Neural cell (in vitro differentiated cells): Measurements from ENCODE around the gene PARVB. TPM values are rescaled to one million over a fixed set of nuclear protein-coding genes. Genes with fewer than 3 reads are reported as not detected.

Source experiments
- H2AFZ ChIP-seq: fragments of 200-600, 300-800 bp; sonication (generic), shearing (Covaris generic); 2 replicates; pipeline ENCODE4 v1.6.0; 2014; ENCODE audit warnings: low read depth, mild to moderate bottlenecking, antibody characterized with exemption, low read length, moderate library complexity
- H3F3A ChIP-seq: fragments of 200-600 bp; shearing (Covaris generic); 2 replicates; pipeline ENCODE4 v1.6.1; 2016; ENCODE audit warnings: mild to moderate bottlenecking, moderate library complexity, mixed read lengths, antibody characterized with exemption, low read length; ENCODE audit not compliant: insufficient read depth, poor library complexity, severe bottlenecking
- H3K27ac ChIP-seq: fragments of 200-600, 300-800 bp; sonication (generic), shearing (Covaris generic); 2 replicates; pipeline ENCODE4 v1.5.1; 2014; ENCODE audit warnings: mild to moderate bottlenecking, low read length, moderate library complexity
- H3K27me3 ChIP-seq: fragments of 300-800, 200-600 bp; sonication (generic), shearing (Covaris generic); 2 replicates; pipeline ENCODE4 v1.6.0; 2014; ENCODE audit warnings: mild to moderate bottlenecking, low read depth, low read length, moderate library complexity; ENCODE audit not compliant: insufficient read depth
- H3K36me3 ChIP-seq: fragments of 300-800, 200-600 bp; sonication (generic), shearing (Covaris generic); 2 replicates; pipeline ENCODE4 v1.5.1; 2014; ENCODE audit warnings: mild to moderate bottlenecking, antibody characterized with exemption, low read length, moderate library complexity; ENCODE audit not compliant: insufficient read depth
- H3K4me2 ChIP-seq: fragments of 300-800, 200-600 bp; sonication (generic), shearing (Covaris generic); 2 replicates; pipeline ENCODE4 v1.6.0; 2014; ENCODE audit warnings: mild to moderate bottlenecking, low read length
- H3K4me3 ChIP-seq: fragments of 300-800, 200-600 bp; sonication (generic), shearing (Covaris generic); 2 replicates; pipeline ENCODE4 v1.5.1; 2014; ENCODE audit warnings: mild to moderate bottlenecking, low read length, moderate library complexity
- H3K79me2 ChIP-seq: fragments of 200-600 bp; shearing (Covaris generic); replicated peaks from 2 replicates; pipeline ENCODE4 v1.6.0; 2014; ENCODE audit warnings: mild to moderate bottlenecking, low read length, moderate library complexity; ENCODE audit not compliant: insufficient read depth
- H3K9ac ChIP-seq: fragments of 300-800, 200-600 bp; sonication (generic), shearing (Covaris generic); 2 replicates; pipeline ENCODE4 v1.6.1; 2016; ENCODE audit warnings: mild to moderate bottlenecking, low read length, mixed read lengths
- H3K9me2 ChIP-seq: fragments of 200-600 bp; shearing (Covaris generic); 2 replicates; pipeline ENCODE4 v1.6.1; 2016; ENCODE audit warnings: mild to moderate bottlenecking, low read length, mixed read lengths; ENCODE audit not compliant: insufficient read depth
- H3K9me3 ChIP-seq: fragments of 200-600, 300-800 bp; sonication (generic), shearing (Covaris generic); 2 replicates; pipeline ENCODE4 v1.6.1; 2016; ENCODE audit warnings: mild to moderate bottlenecking, mixed run types, low read length, moderate library complexity, mixed read lengths
- H4K20me1 ChIP-seq: fragments of 200-600 bp; shearing (Covaris generic); 2 replicates; pipeline ENCODE4 v1.6.1; 2016; ENCODE audit warnings: mild to moderate bottlenecking, mixed run types; ENCODE audit not compliant: insufficient read depth
- EP300 ChIP-seq: fragments of 450-650 bp; conservative IDR thresholded peaks from 2 replicates; pipeline ENCODE4 v1.6.1; 2014; ENCODE audit warnings: antibody characterized with exemption, mild to moderate bottlenecking, moderate library complexity; ENCODE audit not compliant: poor library complexity, severe bottlenecking
- EZH2 ChIP-seq: fragments of 200-600, 300-800 bp; shearing (Covaris generic), sonication (generic); IDR thresholded peaks from 2 replicates; pipeline ENCODE4 v1.6.1; 2014; ENCODE audit warnings: antibody characterized with exemption, low read length, borderline replicate concordance, mild to moderate bottlenecking; ENCODE audit not compliant: insufficient read depth, poor library complexity, severe bottlenecking
- MXI1 ChIP-seq: fragments of 450-650 bp; conservative IDR thresholded peaks from 2 replicates; pipeline ENCODE4 v1.6.1; 2014; ENCODE audit warnings: antibody characterized with exemption, mild to moderate bottlenecking; ENCODE audit not compliant: poor library complexity, severe bottlenecking
- POLR2AphosphoS5 ChIP-seq: IDR thresholded peaks from 2 replicates; pipeline ENCODE4 v1.6.1; 2012
- RAD21 ChIP-seq: fragments of 450-650 bp; conservative IDR thresholded peaks from 2 replicates; pipeline ENCODE4 v1.6.1; 2014; ENCODE audit warnings: antibody characterized with exemption, mild to moderate bottlenecking, moderate library complexity
- SMC3 ChIP-seq: fragments of 450-650 bp; conservative IDR thresholded peaks from 2 replicates; pipeline ENCODE4 v1.6.1; 2014; ENCODE audit warnings: antibody characterized with exemption, mild to moderate bottlenecking, moderate library complexity; ENCODE audit not compliant: poor library complexity
- TAF1 ChIP-seq: IDR thresholded peaks from 2 replicates; pipeline ENCODE4 v1.6.1; 2012; ENCODE audit warnings: low read depth
- polyA plus RNA-seq: library from polyadenylated mRNA; depleted of rRNA; stranded (reverse); fragments of >200 nt; gene quantifications from 2 replicates; pipeline ENCODE4 v1.2.3, GENCODE V29; 2014
- TF ChIP-seq, protein P1 (sequence below): fragments of 450-650 bp; IDR thresholded peaks from 2 replicates; pipeline ENCODE4 v1.5.1; 2014; ENCODE audit warnings: antibody characterized with exemption, mild to moderate bottlenecking, moderate library complexity; ENCODE audit not compliant: poor library complexity, severe bottlenecking
- TF ChIP-seq, protein P2 (sequence below): IDR thresholded peaks from 2 replicates; pipeline ENCODE4 v1.6.1; 2012; ENCODE audit warnings: borderline replicate concordance

Gene PARVB
- polyA plus RNA-seq, 1 donor from 2014 or later, result 1.2 TPM

DNA sequence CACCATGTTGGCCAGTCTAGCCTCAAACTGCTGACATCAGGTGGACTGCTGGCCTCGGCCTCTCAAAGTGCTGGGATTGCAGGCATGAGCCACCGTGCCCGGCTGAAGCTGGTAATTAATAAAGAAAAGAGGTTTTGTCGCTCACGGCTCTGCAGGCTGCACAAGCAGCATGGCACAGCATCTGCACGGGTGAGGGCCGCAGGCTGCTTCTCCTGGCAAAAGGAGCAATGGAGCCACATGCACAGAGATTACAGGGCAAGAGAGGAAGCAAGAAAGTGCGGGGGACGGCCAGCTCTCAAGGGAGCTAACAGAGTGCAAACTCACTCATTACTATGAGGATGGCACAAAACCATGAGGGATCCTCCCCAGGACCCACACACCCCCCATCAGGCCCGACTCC lies 4.7 kb upstream of the PARVB start:
- H3K4me2 ChIP-seq, result no peak overlapping the region
- H3K79me2 ChIP-seq, result no peaks in the 10 kb centered on the region
- H4K20me1 ChIP-seq, result no peaks in the 10 kb centered on the region
- no peaks in the 10 kb centered on the region for H3K36me3 ChIP-seq
- no peaks in the 10 kb centered on the region for H3K9me3 ChIP-seq
- TF ChIP-seq SMC3 (no peak), TAF1 (no peak), POLR2AphosphoS5 (no peak), MXI1 (no peak), EZH2 (no peak), RAD21 (no peak), EP300 (no peak)
- TF ChIP-seq, protein P1, sequence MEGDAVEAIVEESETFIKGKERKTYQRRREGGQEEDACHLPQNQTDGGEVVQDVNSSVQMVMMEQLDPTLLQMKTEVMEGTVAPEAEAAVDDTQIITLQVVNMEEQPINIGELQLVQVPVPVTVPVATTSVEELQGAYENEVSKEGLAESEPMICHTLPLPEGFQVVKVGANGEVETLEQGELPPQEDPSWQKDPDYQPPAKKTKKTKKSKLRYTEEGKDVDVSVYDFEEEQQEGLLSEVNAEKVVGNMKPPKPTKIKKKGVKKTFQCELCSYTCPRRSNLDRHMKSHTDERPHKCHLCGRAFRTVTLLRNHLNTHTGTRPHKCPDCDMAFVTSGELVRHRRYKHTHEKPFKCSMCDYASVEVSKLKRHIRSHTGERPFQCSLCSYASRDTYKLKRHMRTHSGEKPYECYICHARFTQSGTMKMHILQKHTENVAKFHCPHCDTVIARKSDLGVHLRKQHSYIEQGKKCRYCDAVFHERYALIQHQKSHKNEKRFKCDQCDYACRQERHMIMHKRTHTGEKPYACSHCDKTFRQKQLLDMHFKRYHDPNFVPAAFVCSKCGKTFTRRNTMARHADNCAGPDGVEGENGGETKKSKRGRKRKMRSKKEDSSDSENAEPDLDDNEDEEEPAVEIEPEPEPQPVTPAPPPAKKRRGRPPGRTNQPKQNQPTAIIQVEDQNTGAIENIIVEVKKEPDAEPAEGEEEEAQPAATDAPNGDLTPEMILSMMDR, result no peak
- TF ChIP-seq, protein P2, sequence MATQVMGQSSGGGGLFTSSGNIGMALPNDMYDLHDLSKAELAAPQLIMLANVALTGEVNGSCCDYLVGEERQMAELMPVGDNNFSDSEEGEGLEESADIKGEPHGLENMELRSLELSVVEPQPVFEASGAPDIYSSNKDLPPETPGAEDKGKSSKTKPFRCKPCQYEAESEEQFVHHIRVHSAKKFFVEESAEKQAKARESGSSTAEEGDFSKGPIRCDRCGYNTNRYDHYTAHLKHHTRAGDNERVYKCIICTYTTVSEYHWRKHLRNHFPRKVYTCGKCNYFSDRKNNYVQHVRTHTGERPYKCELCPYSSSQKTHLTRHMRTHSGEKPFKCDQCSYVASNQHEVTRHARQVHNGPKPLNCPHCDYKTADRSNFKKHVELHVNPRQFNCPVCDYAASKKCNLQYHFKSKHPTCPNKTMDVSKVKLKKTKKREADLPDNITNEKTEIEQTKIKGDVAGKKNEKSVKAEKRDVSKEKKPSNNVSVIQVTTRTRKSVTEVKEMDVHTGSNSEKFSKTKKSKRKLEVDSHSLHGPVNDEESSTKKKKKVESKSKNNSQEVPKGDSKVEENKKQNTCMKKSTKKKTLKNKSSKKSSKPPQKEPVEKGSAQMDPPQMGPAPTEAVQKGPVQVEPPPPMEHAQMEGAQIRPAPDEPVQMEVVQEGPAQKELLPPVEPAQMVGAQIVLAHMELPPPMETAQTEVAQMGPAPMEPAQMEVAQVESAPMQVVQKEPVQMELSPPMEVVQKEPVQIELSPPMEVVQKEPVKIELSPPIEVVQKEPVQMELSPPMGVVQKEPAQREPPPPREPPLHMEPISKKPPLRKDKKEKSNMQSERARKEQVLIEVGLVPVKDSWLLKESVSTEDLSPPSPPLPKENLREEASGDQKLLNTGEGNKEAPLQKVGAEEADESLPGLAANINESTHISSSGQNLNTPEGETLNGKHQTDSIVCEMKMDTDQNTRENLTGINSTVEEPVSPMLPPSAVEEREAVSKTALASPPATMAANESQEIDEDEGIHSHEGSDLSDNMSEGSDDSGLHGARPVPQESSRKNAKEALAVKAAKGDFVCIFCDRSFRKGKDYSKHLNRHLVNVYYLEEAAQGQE, result no peak
- no peaks in the 10 kb centered on the region for H3K9me2 ChIP-seq
- H3K27me3 ChIP-seq, result peaks cover 4% of the 10 kb centered on the region
- H3F3A ChIP-seq, result no peaks in the 10 kb centered on the region
- H2AFZ ChIP-seq, result no peak overlapping the region
- H3K4me3 ChIP-seq, result no peak overlapping the region
- no peak overlapping the region for H3K27ac ChIP-seq
- H3K9ac ChIP-seq, result no peak overlapping the region

DNA sequence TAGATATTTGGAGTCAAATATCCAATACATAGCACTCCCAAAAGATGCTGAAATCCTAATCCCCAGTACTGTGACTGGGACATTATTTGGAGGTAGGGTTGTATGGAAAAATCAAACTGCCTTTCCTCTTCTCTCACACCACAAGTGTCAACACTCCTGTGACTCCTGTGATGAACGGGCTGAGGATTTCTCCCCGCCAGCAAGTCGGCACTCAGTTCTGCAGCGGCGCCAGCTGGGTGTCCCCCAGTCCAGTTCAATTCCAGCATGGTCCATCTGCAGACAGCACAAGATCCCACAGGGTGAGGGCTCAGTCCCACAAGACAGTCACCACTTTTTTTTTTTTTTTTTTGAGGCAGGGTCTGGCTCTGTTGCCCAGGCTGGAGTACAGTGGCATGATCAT lies 4.3 kb upstream of the PARVB start:
- H3K4me2 ChIP-seq, result no peak overlapping the region

More for the DNA sequence above, 4.3 kb upstream of the PARVB start:
- Histone ChIP-seq H3K27me3 (peaks cover 8% of the 10 kb centered on the region), H3K9ac (no peak overlapping the region), H3K27ac (no peak overlapping the region), H3K9me2 (no peaks in the 10 kb centered on the region), H3K9me3 (no peaks in the 10 kb centered on the region), H3K36me3 (no peaks in the 10 kb centered on the region), H2AFZ (no peak overlapping the region), H3K79me2 (no peaks in the 10 kb centered on the region), H3K4me3 (no peak overlapping the region), H4K20me1 (no peaks in the 10 kb centered on the region), H3F3A (no peaks in the 10 kb centered on the region)
- TF ChIP-seq MXI1 (no peak), RAD21 (no peak), POLR2AphosphoS5 (no peak), EZH2 (no peak), EP300 (no peak)
- TF ChIP-seq, protein P2, result no peak
